Activated CD8-positive, alpha-beta memory T cell treated with anti-CD3 and anti-CD28 coated beads, Interleukin-2, amount 50 U/mL, for 4 hours (primary cell): ENCODE results near the gene PGA5.
"Not testable (repeated sequence)": the region's sequence is repeated elsewhere in the genome, so short reads cannot be mapped to it uniquely, and the experiment has no call there.

ENCODE experiments used
- DNase-seq: peaks from one replicate; pipeline ENCODE4 v3.0.0-alpha.2; 2020

PGA5 gene

GRCh38 chr11:61229458-61229857 lies 11.5 kb upstream of the PGA5 start:
- DNase-seq = not testable (repeated sequence)

GRCh38 chr11:61231033-61231432 lies 9.9 kb upstream of the PGA5 start:
- not testable (repeated sequence) for DNase-seq

- DNase-seq = not testable (repeated sequence)
Measured at GRCh38 chr11:61231585-61231984, 9.4 kb upstream of the PGA5 start.

- not testable (repeated sequence) for DNase-seq
Measured at GRCh38 chr11:61232548-61233145, 8.3 kb upstream of the PGA5 start.

GRCh38 chr11:61237130-61237529 lies 3.8 kb upstream of the PGA5 start:
- DNase-seq = not testable (repeated sequence)

GRCh38 chr11:61240288-61240687 lies 687 bp upstream of the PGA5 start:
- DNase-seq = not testable (repeated sequence)

GRCh38 chr11:61241526-61241925 lies 551 bp downstream of the PGA5 start:
- not testable (repeated sequence) for DNase-seq

GRCh38 chr11:61245284-61245964 lies 4.4 kb downstream of the PGA5 start:
- DNase-seq = not testable (repeated sequence)

GRCh38 chr11:61248071-61248470 lies 7.1 kb downstream of the PGA5 start:
- not testable (repeated sequence) for DNase-seq

- DNase-seq = not testable (repeated sequence)
Measured at GRCh38 chr11:61249201-61249600, 8.2 kb downstream of the PGA5 start.

GRCh38 chr11:61250796-61251765 lies 10.1 kb downstream of the PGA5 start:
- DNase-seq = not testable (repeated sequence)

- not testable (repeated sequence) for DNase-seq
Measured at GRCh38 chr11:61252332-61252731, 11.4 kb downstream of the PGA5 start.

- DNase-seq = peak; percentile 61
Measured at GRCh38 chr11:61254403-61255025, 13.5 kb downstream of the PGA5 start.

GRCh38 chr11:61256710-61257482 lies 15.9 kb downstream of the PGA5 start:
- no peak for DNase-seq

- DNase-seq = no peak
Measured at GRCh38 chr11:61258546-61258945, 17.6 kb downstream of the PGA5 start.

- no peak for DNase-seq
Measured at GRCh38 chr11:61259363-61259762, 18.4 kb downstream of the PGA5 start.

- DNase-seq = no peak
Measured at GRCh38 chr11:61264371-61264770, 23.4 kb downstream of the PGA5 start.

GRCh38 chr11:61264795-61265194 lies 23.8 kb downstream of the PGA5 start:
- no peak for DNase-seq

GRCh38 chr11:61265357-61265756 lies 24.4 kb downstream of the PGA5 start:
- no peak for DNase-seq

- no peak for DNase-seq
Measured at GRCh38 chr11:61266602-61267001, 25.6 kb downstream of the PGA5 start.

- DNase-seq = no peak
Measured at GRCh38 chr11:61267437-61267841, 26.5 kb downstream of the PGA5 start.
